HG03565 (cell line): Measurements from ENCODE around the gene NOL7.

Source experiments
- ATAC-seq: cut with Tn5 transposase; IDR thresholded peaks from one replicate; pipeline ENCODE4 v1.9.1; 2021; ENCODE audit warnings: mild to moderate bottlenecking, moderate library complexity; ENCODE audit not compliant: unreplicated experiment

The NOL7 gene

GRCh38 chr6:13649393-13649792 is 34.3 kb downstream of the NOL7 start:
- no peak for ATAC-seq

- no peak for ATAC-seq
These were observed 38.2 kb downstream of the NOL7 start for GRCh38 chr6:13653296-13653695.

- ATAC-seq: no peak
These were observed 39.4 kb downstream of the NOL7 start for GRCh38 chr6:13654496-13654895.

GRCh38 chr6:13655700-13656099 is 40.6 kb downstream of the NOL7 start:
- no peak for ATAC-seq

GRCh38 chr6:13660273-13660672 is 45.1 kb downstream of the NOL7 start:
- ATAC-seq: no peak

GRCh38 chr6:13660893-13661292 is 45.8 kb downstream of the NOL7 start:
- ATAC-seq: no peak

GRCh38 chr6:13661647-13662046 is 46.5 kb downstream of the NOL7 start:
- no peak for ATAC-seq

GRCh38 chr6:13662651-13663334 is 47.7 kb downstream of the NOL7 start:
- ATAC-seq: no peak

GRCh38 chr6:13663986-13664385 is 48.9 kb downstream of the NOL7 start:
- no peak for ATAC-seq

GRCh38 chr6:13664703-13665352 is 49.7 kb downstream of the NOL7 start:
- ATAC-seq: no peak

GRCh38 chr6:13666194-13667105 is 51.3 kb downstream of the NOL7 start:
- ATAC-seq: no peak

- ATAC-seq: no peak
These were observed 52.5 kb downstream of the NOL7 start for GRCh38 chr6:13667655-13668054.

GRCh38 chr6:13668291-13668928 is 53.3 kb downstream of the NOL7 start:
- no peak for ATAC-seq

- no peak for ATAC-seq
These were observed 54.3 kb downstream of the NOL7 start for GRCh38 chr6:13669476-13669875.
